Mesenchymal stem cell (in vitro differentiated cells and primary cell): ENCODE measurements around the gene JUN.

ENCODE experiments used
- DNase-seq: peaks from one replicate; pipeline ENCODE4 v3.0.0-alpha.2; 2013
- H2AFZ ChIP-seq: one replicate; pipeline ENCODE4 v1.6.1; 2013; ENCODE audit warnings: low read depth, mild to moderate bottlenecking, control low read depth, inconsistent platforms, low read length, moderate library complexity
- H2AK5ac ChIP-seq: 2 replicates; pipeline ENCODE4 v1.6.1; 2013; ENCODE audit warnings: low read length, moderate library complexity, mild to moderate bottlenecking, inconsistent platforms; ENCODE audit not compliant: severe bottlenecking
- H2BK120ac ChIP-seq: one replicate; pipeline ENCODE4 v1.6.1; 2013; ENCODE audit warnings: low read depth, mild to moderate bottlenecking, inconsistent platforms, low read length, moderate library complexity
- H2BK12ac ChIP-seq, 2 experiments: one replicate each; pipeline ENCODE4 v1.6.1; 2013; ENCODE audit warnings: inconsistent platforms in 2 of 2, low read length in 2 of 2, mild to moderate bottlenecking in 2 of 2, moderate library complexity in 2 of 2, control low read depth in 1 of 2
- H2BK15ac ChIP-seq: one replicate; pipeline ENCODE4 v1.6.1; 2013; ENCODE audit warnings: mild to moderate bottlenecking, low read depth, inconsistent platforms; ENCODE audit not compliant: poor library complexity, severe bottlenecking
- H2BK5ac ChIP-seq: 2 replicates; pipeline ENCODE4 v1.6.1; 2013; ENCODE audit warnings: low read depth, mild to moderate bottlenecking, low read length, control low read depth, inconsistent platforms; ENCODE audit not compliant: poor library complexity, severe bottlenecking
- H3K14ac ChIP-seq, 2 experiments: one replicate each; pipeline ENCODE4 v1.6.1; 2013; ENCODE audit warnings: inconsistent platforms in 2 of 2, low read length in 2 of 2, control low read depth in 1 of 2, mild to moderate bottlenecking in 1 of 2, moderate library complexity in 1 of 2
- H3K18ac ChIP-seq, 2 experiments: one replicate each; pipeline ENCODE4 v1.6.1; 2013; ENCODE audit warnings: inconsistent platforms in 2 of 2, low read length in 2 of 2, control low read depth in 1 of 2, low read depth in 1 of 2, mild to moderate bottlenecking in 1 of 2
- H3K23ac ChIP-seq, 2 experiments: one replicate each; pipeline ENCODE4 v1.6.1; 2013; ENCODE audit warnings: inconsistent platforms in 2 of 2, low read length in 2 of 2, mild to moderate bottlenecking in 2 of 2, moderate library complexity in 2 of 2, control low read depth in 1 of 2
- H3K27ac ChIP-seq: 2 replicates; pipeline ENCODE4 v1.5.1; 2013; ENCODE audit warnings: mild to moderate bottlenecking, moderate library complexity, low read length, control low read depth, inconsistent platforms; ENCODE audit not compliant: poor library complexity, severe bottlenecking
- H3K27me3 ChIP-seq, 2 experiments: 2 replicates each; pipeline versions ENCODE4 v1.6.1 to v1.7.0; 2013; ENCODE audit warnings: low read length in 2 of 2, mild to moderate bottlenecking in 2 of 2, moderate library complexity in 2 of 2, control low read depth in 1 of 2, inconsistent platforms in 1 of 2; ENCODE audit not compliant: control insufficient read depth in 1 of 2, insufficient read depth in 1 of 2
- H3K36me3 ChIP-seq, 2 experiments: 2 replicates each; pipeline versions ENCODE4 v1.6.1 to v1.7.0; 2013; ENCODE audit warnings: low read length in 2 of 2, control low read depth in 1 of 2, inconsistent platforms in 1 of 2, low read depth in 1 of 2, mild to moderate bottlenecking in 1 of 2; ENCODE audit not compliant: insufficient read depth in 2 of 2, control insufficient read depth in 1 of 2
- H3K4ac ChIP-seq, 2 experiments: one replicate each; pipeline ENCODE4 v1.6.1; 2013; ENCODE audit warnings: inconsistent platforms in 2 of 2, low read length in 2 of 2, mild to moderate bottlenecking in 2 of 2, moderate library complexity in 2 of 2, control low read depth in 1 of 2, low read depth in 1 of 2
- H3K4me1 ChIP-seq: 2 replicates; pipeline ENCODE4 v1.6.1; 2013; ENCODE audit warnings: low read depth, low read length, control low read depth; ENCODE audit not compliant: control insufficient read depth, insufficient read depth
- H3K4me2 ChIP-seq: 2 replicates; pipeline ENCODE4 v1.6.1; 2013; ENCODE audit warnings: low read length, mild to moderate bottlenecking, inconsistent platforms; ENCODE audit not compliant: poor library complexity, severe bottlenecking
- H3K4me3 ChIP-seq, 2 experiments: 2 replicates each; pipeline versions ENCODE4 v1.5.1 to v1.7.0; 2013; ENCODE audit warnings: low read length in 2 of 2, mild to moderate bottlenecking in 2 of 2, control low read depth in 1 of 2, low read depth in 1 of 2; ENCODE audit not compliant: insufficient read depth in 1 of 2
- H3K79me1 ChIP-seq: replicated peaks from 2 replicates; pipeline ENCODE4 v1.6.1; 2013; ENCODE audit warnings: mild to moderate bottlenecking, control low read depth, low read length, inconsistent platforms; ENCODE audit not compliant: poor library complexity, severe bottlenecking
- H3K9ac ChIP-seq: 2 replicates; pipeline ENCODE4 v1.7.0; 2013; ENCODE audit warnings: mild to moderate bottlenecking, low read length, moderate library complexity
- H3K9me3 ChIP-seq: 2 replicates; pipeline ENCODE4 v1.7.0; 2013; ENCODE audit warnings: mild to moderate bottlenecking, low read length; ENCODE audit not compliant: control insufficient read depth
- H4K8ac ChIP-seq: one replicate; pipeline ENCODE4 v1.6.1; 2013; ENCODE audit warnings: inconsistent platforms, mild to moderate bottlenecking, low read length, moderate library complexity
- H4K91ac ChIP-seq: one replicate; pipeline ENCODE4 v1.6.1; 2013; ENCODE audit warnings: mild to moderate bottlenecking, low read length, inconsistent platforms
- WGBS: methylation state at CpG from one replicate; pipeline ENCODE4 v1.1.7; 2013; ENCODE audit warnings: mixed read lengths; 5-methylcytosine and 5-hydroxymethylcytosine counted together

JUN gene

DNA sequence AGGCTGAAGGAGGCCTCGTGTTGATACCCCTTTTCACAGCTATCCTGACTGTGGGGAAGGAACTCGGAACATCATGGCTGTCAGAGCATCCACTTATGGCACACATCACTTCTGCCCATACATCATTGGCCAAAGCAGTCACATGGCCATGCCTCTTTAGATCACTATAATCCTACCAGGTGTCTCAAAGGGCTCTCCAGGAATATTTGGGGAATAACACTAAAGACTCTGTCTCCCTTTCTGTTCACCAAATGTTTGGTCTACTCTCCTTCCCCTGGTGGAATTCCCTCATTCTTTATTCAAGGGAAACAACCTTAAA, 3.0 kb upstream of the JUN start:
- H3K9me3 ChIP-seq = peaks cover 7% of the 10 kb centered on the region
- no peak overlapping the region for H2BK15ac ChIP-seq
- peak overlapping the region; percentile 100 for H3K9ac ChIP-seq
- no peak overlapping the region for H3K27ac ChIP-seq
- peaks cover 8 to 10% of the 10 kb centered on the region in 2 experiments for H3K36me3 ChIP-seq
- H3K79me1 ChIP-seq = no peaks in the 10 kb centered on the region
- H2AK5ac ChIP-seq = peak overlapping the region; percentile 40
- H4K8ac ChIP-seq = no peak overlapping the region
- peak overlapping the region in 1 of 2 experiments; percentile 67 for H3K14ac ChIP-seq
- WGBS = 94% methylated on average over 2 of the region's 2 CpGs
- H4K91ac ChIP-seq = peak overlapping the region; percentile 66
- H3K27me3 ChIP-seq = no peaks in the 10 kb centered on the region
- peaks cover 4% of the 10 kb centered on the region for H3K4me1 ChIP-seq
- no peak overlapping the region for H3K23ac ChIP-seq
- H3K4me2 ChIP-seq = no peak overlapping the region
- no peak overlapping the region for H2AFZ ChIP-seq
- no peak overlapping the region for H2BK120ac ChIP-seq
- peak overlapping the region; percentile 93 to 95 for H2BK12ac ChIP-seq
- no peak for DNase-seq
- H3K4ac ChIP-seq = peak overlapping the region in 1 of 2 experiments; percentile 52
- H3K4me3 ChIP-seq = peak overlapping the region in 1 of 2 experiments; percentile 25
- no peak overlapping the region for H2BK5ac ChIP-seq
- peak overlapping the region; percentile 75 to 76 for H3K18ac ChIP-seq

- no peak overlapping the region for H2AFZ ChIP-seq
- no peak overlapping the region for H4K8ac ChIP-seq
- H2BK120ac ChIP-seq = no peak overlapping the region
- peak overlapping the region; percentile 93 to 95 for H2BK12ac ChIP-seq
- no peak overlapping the region for H3K4me2 ChIP-seq
- no peaks in the 10 kb centered on the region for H3K79me1 ChIP-seq
- peaks cover 7% of the 10 kb centered on the region for H3K9me3 ChIP-seq
- H2BK5ac ChIP-seq = no peak overlapping the region
- peak overlapping the region; percentile 89 for H3K27ac ChIP-seq
- H3K27me3 ChIP-seq = no peaks in the 10 kb centered on the region
- peak overlapping the region in 1 of 2 experiments; percentile 52 for H3K4ac ChIP-seq
- H3K36me3 ChIP-seq = peaks cover 13 to 14% of the 10 kb centered on the region in 2 experiments
- peak overlapping the region; percentile 40 for H2AK5ac ChIP-seq
- peak overlapping the region; percentile 66 for H4K91ac ChIP-seq
- H3K23ac ChIP-seq = no peak overlapping the region
- DNase-seq = peak; percentile 43
- peak overlapping the region; percentile 100 for H3K9ac ChIP-seq
- 97% methylated on average over 4 of the region's 6 CpGs for WGBS
- peak overlapping the region in 1 of 2 experiments; percentile 83 for H3K4me3 ChIP-seq
- peak overlapping the region in 1 of 2 experiments; percentile 67 for H3K14ac ChIP-seq
- peak overlapping the region; percentile 75 to 76 for H3K18ac ChIP-seq
- H3K4me1 ChIP-seq = peaks cover 4% of the 10 kb centered on the region
- no peak overlapping the region for H2BK15ac ChIP-seq
Observed at GRCh38 chr1:58786184-58786926, 2.5 kb upstream of the JUN start.

GRCh38 chr1:58785442-58786058, 1.7 kb upstream of the JUN start:
- Histone ChIP-seq H2BK120ac (peak overlapping the region; percentile 87), H2AFZ (no peak overlapping the region), H3K79me1 (no peaks in the 10 kb centered on the region), H3K4me3 (peak overlapping the region; percentile 26 to 83), H4K8ac (peak overlapping the region; percentile 96), H3K4me1 (peaks cover 4% of the 10 kb centered on the region), H2BK5ac (peak overlapping the region; percentile 100), H4K91ac (peak overlapping the region; percentile 93), H3K27me3 (no peaks in the 10 kb centered on the region), H3K18ac (peak overlapping the region; percentile 68 to 98), H2BK15ac (peak overlapping the region; percentile 85), H3K23ac (peak overlapping the region in 1 of 2 experiments; percentile 20), H2AK5ac (peak overlapping the region; percentile 62), H3K14ac (peak overlapping the region in 1 of 2 experiments; percentile 0), H2BK12ac (peak overlapping the region; percentile 60 to 88), H3K4ac (peak overlapping the region; percentile 38 to 95), H3K36me3 (peaks cover 14 to 21% of the 10 kb centered on the region in 2 experiments), H3K9ac (peak overlapping the region; percentile 100), H3K9me3 (peaks cover 7% of the 10 kb centered on the region), H3K4me2 (peak overlapping the region; percentile 86), H3K27ac (peak overlapping the region; percentile 89)
- WGBS = 17% methylated on average over 14 of the region's 14 CpGs
- DNase-seq = no peak
